ENCODE results near the gene SH3D19. TPM values are rescaled to one million over a fixed set of nuclear protein-coding genes. Genes with fewer than 3 reads are reported as not detected.

Gene SH3D19
- polyA plus RNA-seq, 3 donors, result not detected

GRCh38 chr4:151344948-151345347 lies 19.5 kb upstream of the SH3D19 start:
- Histone ChIP-seq H3K9me3 (replicated peaks in 1 of 2; ENCODE audit: control insufficient read depth in 1 of 2, insufficient read depth in 1 of 2, low read length in 2 of 2) (no peaks in the 10 kb centered on the region), H3K27me3 (ENCODE audit: control insufficient read depth in 2 of 2, insufficient read depth in 2 of 2, low read length in 2 of 2) (no peaks in the 10 kb centered on the region), H3K9ac (ENCODE audit: insufficient read depth, low read length, poor library complexity, severe bottlenecking) (no peak overlapping the region), H4K20me1 (ENCODE audit: insufficient read depth, low read length) (no peaks in the 10 kb centered on the region), H3K4me1 (ENCODE audit: control insufficient read depth in 1 of 2, insufficient read depth in 2 of 2, low read length in 2 of 2) (no peaks in the 10 kb centered on the region), H3K36me3 (replicated peaks in 1 of 2; ENCODE audit: control insufficient read depth in 1 of 2, insufficient read depth in 2 of 2, low read length in 2 of 2) (no peaks in the 10 kb centered on the region), H2AFZ (ENCODE audit: insufficient read depth, low read depth, low read length, poor library complexity, severe bottlenecking) (no peak overlapping the region), H3K4me2 (replicated peaks; ENCODE audit: extremely low read depth, low read length, poor library complexity, severe bottlenecking) (no peak overlapping the region), H3K27ac (ENCODE audit: low read depth in 1 of 2, low read length in 2 of 2) (no peak overlapping the region), H3K79me2 (ENCODE audit: insufficient read depth, low read length) (no peaks in the 10 kb centered on the region), H3K4me3 (replicated peaks in 1 of 3; ENCODE audit: low read depth in 2 of 3, low read length in 3 of 3) (no peak overlapping the region)
- Mint-ChIP-seq H3K9me3 (no peaks in the 10 kb centered on the region), H3K4me1 (no peaks in the 10 kb centered on the region), H3K27ac (no peak overlapping the region), H3K4me3 (no peak overlapping the region), H3K36me3 (no peaks in the 10 kb centered on the region), H3K27me3 (ENCODE audit: low read depth in 3 of 3) (peaks cover 5 to 12% (median 9%) of the 10 kb centered on the region in 3 donors)
- no peak for TF ChIP-seq CTCF (IDR thresholded peaks at IDR 0.05)
- intact Hi-C loops (cut with micrococcal nuclease), result no loop called here
- DNase-seq, result no peak
- WGBS (ENCODE audit: insufficient coverage), result 100% methylated on average over 1 of the region's 2 CpGs

- 80% methylated on average over 1 of the region's 5 CpGs for WGBS (ENCODE audit: insufficient coverage)
- H3K36me3 Mint-ChIP-seq, result no peaks in the 10 kb centered on the region
- H3K27me3 ChIP-seq (ENCODE audit: control insufficient read depth in 2 of 2, insufficient read depth in 2 of 2, low read length in 2 of 2), result no peaks in the 10 kb centered on the region
- H3K4me2 ChIP-seq (replicated peaks; ENCODE audit: extremely low read depth, low read length, poor library complexity, severe bottlenecking), result no peak overlapping the region
- peaks cover 0 to 2% (median 0%) of the 10 kb centered on the region in 7 donors for H3K9me3 Mint-ChIP-seq
- H3K79me2 ChIP-seq (ENCODE audit: insufficient read depth, low read length), result no peaks in the 10 kb centered on the region
- H3K9me3 ChIP-seq (replicated peaks in 1 of 2; ENCODE audit: control insufficient read depth in 1 of 2, insufficient read depth in 1 of 2, low read length in 2 of 2), result no peaks in the 10 kb centered on the region
- no peaks in the 10 kb centered on the region for H4K20me1 ChIP-seq (ENCODE audit: insufficient read depth, low read length)
- H3K4me1 Mint-ChIP-seq, result no peaks in the 10 kb centered on the region
- no peak for TF ChIP-seq CTCF (IDR thresholded peaks at IDR 0.05)
- no peak overlapping the region for H3K4me3 Mint-ChIP-seq
- no peak overlapping the region for H2AFZ ChIP-seq (ENCODE audit: insufficient read depth, low read depth, low read length, poor library complexity, severe bottlenecking)
- no peak for DNase-seq
- no peak overlapping the region for H3K9ac ChIP-seq (ENCODE audit: insufficient read depth, low read length, poor library complexity, severe bottlenecking)
- H3K4me1 ChIP-seq (ENCODE audit: control insufficient read depth in 1 of 2, insufficient read depth in 2 of 2, low read length in 2 of 2), result no peaks in the 10 kb centered on the region
- H3K36me3 ChIP-seq (replicated peaks in 1 of 2; ENCODE audit: control insufficient read depth in 1 of 2, insufficient read depth in 2 of 2, low read length in 2 of 2), result no peaks in the 10 kb centered on the region
- intact Hi-C loops (cut with micrococcal nuclease), result no loop called here
- H3K27ac ChIP-seq (ENCODE audit: low read depth in 1 of 2, low read length in 2 of 2), result no peak overlapping the region
- H3K27ac Mint-ChIP-seq, result no peak overlapping the region
- H3K4me3 ChIP-seq (replicated peaks in 1 of 3; ENCODE audit: low read depth in 2 of 3, low read length in 3 of 3), result no peak overlapping the region
- peaks cover 5 to 10% (median 10%) of the 10 kb centered on the region in 3 donors for H3K27me3 Mint-ChIP-seq (ENCODE audit: low read depth in 3 of 3)
Measured at GRCh38 chr4:151340751-151341385, 15.5 kb upstream of the SH3D19 start.

Measured in CD14-positive monocyte (primary cell).